ENCODE results near the gene IFT43. TPM values are rescaled to one million over a fixed set of nuclear protein-coding genes. Genes with fewer than 3 reads are reported as not detected.

IFT43 gene
- total and polyA plus RNA-seq, 9 of the 15 experiments (the other 6 are each of a cell fraction or from before 2014, with no cell fraction given), result 4.9 to 12.8 (median 8.0) TPM

DNA sequence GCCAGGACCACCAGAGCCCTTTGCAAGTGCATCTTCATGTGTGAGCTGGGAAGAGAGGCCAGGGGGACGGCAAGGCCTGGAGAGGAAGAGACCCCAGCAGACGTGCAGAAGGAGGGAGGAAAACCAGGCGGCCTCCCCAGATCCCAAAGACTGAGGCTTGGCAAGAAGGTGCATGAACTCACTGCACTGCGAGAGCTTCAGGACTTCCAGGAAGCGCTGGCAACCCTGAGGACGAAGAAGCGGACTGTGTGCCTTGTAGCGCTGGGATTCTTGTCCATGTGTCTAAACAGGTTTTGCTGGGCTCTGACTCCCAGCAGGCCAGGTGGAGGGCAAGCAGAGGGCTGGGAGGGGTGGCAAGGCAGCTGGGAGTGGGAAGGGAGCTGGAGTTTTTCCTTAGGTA is 4.7 kb upstream of the IFT43 start (continued):
- TF ChIP-seq, protein P1, sequence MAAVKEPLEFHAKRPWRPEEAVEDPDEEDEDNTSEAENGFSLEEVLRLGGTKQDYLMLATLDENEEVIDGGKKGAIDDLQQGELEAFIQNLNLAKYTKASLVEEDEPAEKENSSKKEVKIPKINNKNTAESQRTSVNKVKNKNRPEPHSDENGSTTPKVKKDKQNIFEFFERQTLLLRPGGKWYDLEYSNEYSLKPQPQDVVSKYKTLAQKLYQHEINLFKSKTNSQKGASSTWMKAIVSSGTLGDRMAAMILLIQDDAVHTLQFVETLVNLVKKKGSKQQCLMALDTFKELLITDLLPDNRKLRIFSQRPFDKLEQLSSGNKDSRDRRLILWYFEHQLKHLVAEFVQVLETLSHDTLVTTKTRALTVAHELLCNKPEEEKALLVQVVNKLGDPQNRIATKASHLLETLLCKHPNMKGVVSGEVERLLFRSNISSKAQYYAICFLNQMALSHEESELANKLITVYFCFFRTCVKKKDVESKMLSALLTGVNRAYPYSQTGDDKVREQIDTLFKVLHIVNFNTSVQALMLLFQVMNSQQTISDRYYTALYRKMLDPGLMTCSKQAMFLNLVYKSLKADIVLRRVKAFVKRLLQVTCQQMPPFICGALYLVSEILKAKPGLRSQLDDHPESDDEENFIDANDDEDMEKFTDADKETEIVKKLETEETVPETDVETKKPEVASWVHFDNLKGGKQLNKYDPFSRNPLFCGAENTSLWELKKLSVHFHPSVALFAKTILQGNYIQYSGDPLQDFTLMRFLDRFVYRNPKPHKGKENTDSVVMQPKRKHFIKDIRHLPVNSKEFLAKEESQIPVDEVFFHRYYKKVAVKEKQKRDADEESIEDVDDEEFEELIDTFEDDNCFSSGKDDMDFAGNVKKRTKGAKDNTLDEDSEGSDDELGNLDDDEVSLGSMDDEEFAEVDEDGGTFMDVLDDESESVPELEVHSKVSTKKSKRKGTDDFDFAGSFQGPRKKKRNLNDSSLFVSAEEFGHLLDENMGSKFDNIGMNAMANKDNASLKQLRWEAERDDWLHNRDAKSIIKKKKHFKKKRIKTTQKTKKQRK (IDR thresholded peaks at IDR 0.05; ENCODE audit: borderline replicate concordance, low read depth, low read length), result no peak
- TF ChIP-seq CBFA2T3 (IDR thresholded peaks at IDR 0.05) (no peak), TEAD2 (tag; IDR thresholded peaks at IDR 0.05) (no peak), BDP1 (IDR thresholded peaks at IDR 0.05; ENCODE audit: insufficient read depth, insufficient read length) (no peak), HNRNPLL (IDR thresholded peaks at IDR 0.05; ENCODE audit: low read depth, low read length, poor library complexity, severe bottlenecking) (no peak), SRSF1 (IDR thresholded peaks at IDR 0.05; ENCODE audit: low read depth, low read length) (no peak), SAFB2 (IDR thresholded peaks at IDR 0.05; ENCODE audit: borderline replicate concordance, low read depth, low read length, severe bottlenecking) (no peak), NR2C2 (CRISPR knock-in tag; IDR thresholded peaks at IDR 0.05) (no peak), NR2C2 (tag; IDR thresholded peaks at IDR 0.05) (no peak)

Measured in K562 (cell line).